Measurements from ENCODE around the gene AQP12B.

DNA sequence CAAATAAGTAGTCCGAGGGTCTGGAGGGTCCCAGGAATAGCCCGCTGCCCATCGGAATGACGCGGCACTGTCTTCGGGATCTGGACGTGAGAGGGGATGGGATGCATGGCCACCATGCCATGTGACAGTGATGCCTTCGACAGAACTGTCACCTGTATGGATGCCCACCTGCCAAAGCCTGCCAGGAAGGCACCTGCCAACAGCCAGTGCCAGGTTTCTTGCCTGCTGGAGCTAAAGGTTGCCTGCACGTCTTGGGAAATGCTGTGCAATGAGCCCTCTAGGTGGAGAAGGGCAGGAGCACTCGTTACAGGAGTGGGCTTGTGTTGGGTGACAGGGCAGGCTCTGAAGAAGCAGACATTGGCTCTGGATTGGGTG lies 36.9 kb downstream of the AQP12B start:
- TF ChIP-seq, protein P1, sequence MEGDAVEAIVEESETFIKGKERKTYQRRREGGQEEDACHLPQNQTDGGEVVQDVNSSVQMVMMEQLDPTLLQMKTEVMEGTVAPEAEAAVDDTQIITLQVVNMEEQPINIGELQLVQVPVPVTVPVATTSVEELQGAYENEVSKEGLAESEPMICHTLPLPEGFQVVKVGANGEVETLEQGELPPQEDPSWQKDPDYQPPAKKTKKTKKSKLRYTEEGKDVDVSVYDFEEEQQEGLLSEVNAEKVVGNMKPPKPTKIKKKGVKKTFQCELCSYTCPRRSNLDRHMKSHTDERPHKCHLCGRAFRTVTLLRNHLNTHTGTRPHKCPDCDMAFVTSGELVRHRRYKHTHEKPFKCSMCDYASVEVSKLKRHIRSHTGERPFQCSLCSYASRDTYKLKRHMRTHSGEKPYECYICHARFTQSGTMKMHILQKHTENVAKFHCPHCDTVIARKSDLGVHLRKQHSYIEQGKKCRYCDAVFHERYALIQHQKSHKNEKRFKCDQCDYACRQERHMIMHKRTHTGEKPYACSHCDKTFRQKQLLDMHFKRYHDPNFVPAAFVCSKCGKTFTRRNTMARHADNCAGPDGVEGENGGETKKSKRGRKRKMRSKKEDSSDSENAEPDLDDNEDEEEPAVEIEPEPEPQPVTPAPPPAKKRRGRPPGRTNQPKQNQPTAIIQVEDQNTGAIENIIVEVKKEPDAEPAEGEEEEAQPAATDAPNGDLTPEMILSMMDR (IDR thresholded peaks at IDR 0.05), result no peak
- TF ChIP-seq POLR2A (IDR thresholded peaks at IDR 0.05), result no peak
